Bronchial epithelial cell (primary cell): ENCODE measurements around the gene HSPA1A. TPM values are rescaled to one million over a fixed set of nuclear protein-coding genes. Genes with fewer than 3 reads are reported as not detected.
A peak's percentile ranks its signal among the peaks of the same experiment; 100 is the strongest.
"Not testable (repeated sequence)": the region's sequence is repeated elsewhere in the genome, so short reads cannot be mapped to it uniquely, and the experiment has no call there.

Experiments
- DNase-seq: peaks from one replicate; pipeline ENCODE4 v3.0.0-alpha.2; 2010; ENCODE audit warnings: low read depth
- FAIRE-seq: peaks from 2 replicates; lab custom pipeline; 2011; peaks lifted over from hg19 to GRCh38; lab: Jason Lieb, UNC
- H3K27me3 ChIP-seq: 2 replicates; pipeline ENCODE4 v1.5.1; 2011; ENCODE audit warnings: low read length; ENCODE audit not compliant: control insufficient read depth, insufficient read depth
- H3K36me3 ChIP-seq: 2 replicates; pipeline ENCODE4 v1.5.1; 2011; ENCODE audit warnings: low read length; ENCODE audit not compliant: control insufficient read depth, insufficient read depth
- H3K4me3 ChIP-seq: 2 replicates; pipeline ENCODE4 v1.5.1; 2011; ENCODE audit warnings: mild to moderate bottlenecking, low read depth, low read length, control low read depth
- CTCF ChIP-seq: IDR thresholded peaks from 2 replicates; pipeline ENCODE4 v1.5.1; 2011; ENCODE audit warnings: mild to moderate bottlenecking, moderate library complexity, low read length, control low read depth, inconsistent platforms; ENCODE audit not compliant: insufficient read depth, severe bottlenecking
- total RNA-seq: library from RNA; depleted of rRNA; stranded (reverse); fragments of >200 nt; gene quantifications from 2 replicates; pipeline ENCODE4 v1.2.1, GENCODE V29; 2014

Gene HSPA1A
- total RNA-seq, 1 donor from 2014 or later, result 50.3 TPM

DNA sequence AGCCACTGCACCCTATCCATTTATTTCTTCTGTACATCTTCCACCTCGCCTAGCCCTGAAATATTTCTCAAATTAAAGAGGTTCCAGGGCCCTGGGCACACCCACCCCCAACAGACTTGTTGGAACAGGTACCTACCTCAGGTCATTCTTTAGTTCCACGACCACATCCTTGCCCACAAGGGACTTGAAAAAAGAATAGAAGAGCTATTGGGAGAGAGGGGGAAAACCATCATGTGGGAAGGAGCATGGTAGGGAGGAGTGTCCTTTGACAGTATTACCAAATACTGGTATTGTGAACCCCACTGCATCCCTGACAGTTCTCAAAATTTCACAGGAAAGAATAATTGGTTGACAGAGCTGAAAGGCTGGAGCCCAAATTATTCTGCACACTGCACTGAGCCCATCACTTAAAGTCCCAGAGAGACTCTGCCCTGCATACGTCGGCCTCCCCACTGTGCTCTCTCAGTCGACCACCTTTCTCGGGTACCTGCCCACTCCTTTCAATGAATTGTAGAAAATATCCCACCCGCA, 9.3 kb upstream of the HSPA1A start:
- peak overlapping the region; percentile 60 for H3K4me3 ChIP-seq
- H3K27me3 ChIP-seq, result no peaks in the 10 kb centered on the region
- DNase-seq, result peak; percentile 51
- no peak for TF ChIP-seq CTCF
- FAIRE-seq, result no peak
- H3K36me3 ChIP-seq, result no peaks in the 10 kb centered on the region

GRCh38 chr6:31806470-31807272, 8.7 kb upstream of the HSPA1A start, which contains the start of gene LSM2:
LSM2 (minus strand) TSS chr6:31806966; CDS start chr6:31806757, 209 bp downstream.
- peak within 1 kb of the TSS; percentile 60 for H3K4me3 ChIP-seq
- peak; percentile 88 for DNase-seq
- H3K27me3 ChIP-seq, result no peaks in the 10 kb centered on the region
- TF ChIP-seq CTCF, result peak; percentile 25
- H3K36me3 ChIP-seq, result no peaks in the 10 kb centered on the region
- no peak for FAIRE-seq

- H3K36me3 ChIP-seq, H3K4me3 ChIP-seq, FAIRE-seq, DNase-seq, H3K27me3 ChIP-seq: not testable (repeated sequence)
These were observed 6.7 kb upstream of the HSPA1A start for GRCh38 chr6:31808599-31808998.

- no peaks in the 10 kb centered on the region for H3K27me3 ChIP-seq
- no peak for DNase-seq
- TF ChIP-seq CTCF, result no peak
- no peak overlapping the region for H3K4me3 ChIP-seq
- no peaks in the 10 kb centered on the region for H3K36me3 ChIP-seq
- FAIRE-seq, result no peak
These were observed 3.7 kb upstream of the HSPA1A start for GRCh38 chr6:31811645-31812044.

GRCh38 chr6:31813465-31813849, 1.9 kb upstream of the HSPA1A start:
- Histone ChIP-seq H3K36me3 (no peaks in the 10 kb centered on the region), H3K27me3 (no peaks in the 10 kb centered on the region), H3K4me3 (no peak overlapping the region)
- TF ChIP-seq CTCF, result no peak
- FAIRE-seq (no peak), DNase-seq (no peak)

DNA sequence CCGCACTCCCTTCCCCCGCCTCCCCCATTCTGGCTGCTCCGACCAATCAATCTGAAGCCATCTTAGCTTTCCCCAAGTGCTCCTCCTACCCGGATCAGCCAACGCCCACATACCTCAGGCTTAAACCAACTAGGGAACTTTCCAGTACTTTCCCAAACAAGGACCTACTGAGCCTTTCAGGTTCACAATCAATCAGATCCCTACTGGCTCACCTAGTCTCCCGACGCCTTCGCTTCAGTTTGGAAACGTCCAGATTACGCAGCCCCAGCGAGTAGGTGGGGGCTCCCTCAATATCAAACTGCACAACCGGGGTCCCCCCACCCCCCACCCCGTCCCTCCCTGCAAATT, 692 bp upstream of the HSPA1A start:
- H3K36me3 ChIP-seq, result no peaks in the 10 kb centered on the region
- no peak for FAIRE-seq
- H3K27me3 ChIP-seq, result no peaks in the 10 kb centered on the region
- peak overlapping the region; percentile 51 for H3K4me3 ChIP-seq
- peak; percentile 98 for DNase-seq
- no peak for TF ChIP-seq CTCF

DNA sequence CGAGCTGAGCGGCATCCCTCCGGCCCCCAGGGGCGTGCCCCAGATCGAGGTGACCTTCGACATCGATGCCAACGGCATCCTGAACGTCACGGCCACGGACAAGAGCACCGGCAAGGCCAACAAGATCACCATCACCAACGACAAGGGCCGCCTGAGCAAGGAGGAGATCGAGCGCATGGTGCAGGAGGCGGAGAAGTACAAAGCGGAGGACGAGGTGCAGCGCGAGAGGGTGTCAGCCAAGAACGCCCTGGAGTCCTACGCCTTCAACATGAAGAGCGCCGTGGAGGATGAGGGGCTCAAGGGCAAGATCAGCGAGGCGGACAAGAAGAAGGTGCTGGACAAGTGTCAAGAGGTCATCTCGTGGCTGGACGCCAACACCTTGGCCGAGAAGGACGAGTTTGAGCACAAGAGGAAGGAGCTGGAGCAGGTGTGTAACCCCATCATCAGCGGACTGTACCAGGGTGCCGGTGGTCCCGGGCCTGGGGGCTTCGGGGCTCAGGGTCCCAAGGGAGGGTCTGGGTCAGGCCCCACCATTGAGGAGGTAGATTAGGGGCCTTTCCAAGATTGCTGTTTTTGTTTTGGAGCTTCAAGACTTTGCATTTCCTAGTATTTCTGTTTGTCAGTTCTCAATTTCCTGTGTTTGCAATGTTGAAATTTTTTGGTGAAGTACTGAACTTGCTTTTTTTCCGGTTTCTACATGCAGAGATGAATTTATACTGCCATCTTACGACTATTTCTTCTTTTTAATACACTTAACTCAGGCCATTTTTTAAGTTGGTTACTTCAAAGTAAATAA, 2.0 kb downstream of the HSPA1A start:
- not testable (repeated sequence) for FAIRE-seq, DNase-seq, H3K27me3 ChIP-seq, H3K36me3 ChIP-seq
- peak overlapping the region; percentile 45 for H3K4me3 ChIP-seq

- not testable (repeated sequence) for H3K27me3 ChIP-seq, H3K36me3 ChIP-seq, FAIRE-seq, DNase-seq
- H3K4me3 ChIP-seq, result peak overlapping the region; percentile 45
These were observed 2.7 kb downstream of the HSPA1A start for GRCh38 chr6:31817929-31818511.
